KOPT-K1 (cell line): ENCODE data around the gene PCNX2.

ENCODE experiments used
- H3K27ac ChIP-seq: fragments of 200-600 bp; sonication (generic); 2 replicates; pipeline ENCODE4 v1.5.1; 2016; ENCODE audit warnings: antibody characterized with exemption, mild to moderate bottlenecking, low read depth, low read length; ENCODE audit not compliant: poor library complexity, severe bottlenecking
- H3K36me3 ChIP-seq: fragments of 200-600 bp; sonication (generic); 2 replicates; pipeline ENCODE4 v1.5.1; 2017; ENCODE audit warnings: antibody characterized with exemption, mild to moderate bottlenecking, low read length, moderate library complexity; ENCODE audit not compliant: insufficient read depth
- H3K9me3 ChIP-seq: fragments of 200-600 bp; sonication (generic); 2 replicates; pipeline ENCODE4 v1.5.1; 2017; ENCODE audit warnings: antibody characterized with exemption, low read length, mild to moderate bottlenecking; ENCODE audit not compliant: insufficient read depth, poor library complexity, severe bottlenecking

Gene PCNX2

GRCh38 chr1:232965124-232965911 lies 330.2 kb downstream of the PCNX2 start:
- no peaks in the 10 kb centered on the region for H3K9me3 ChIP-seq
- peak overlapping the region; percentile 3 for H3K27ac ChIP-seq
- H3K36me3 ChIP-seq: peaks cover 66% of the 10 kb centered on the region

DNA sequence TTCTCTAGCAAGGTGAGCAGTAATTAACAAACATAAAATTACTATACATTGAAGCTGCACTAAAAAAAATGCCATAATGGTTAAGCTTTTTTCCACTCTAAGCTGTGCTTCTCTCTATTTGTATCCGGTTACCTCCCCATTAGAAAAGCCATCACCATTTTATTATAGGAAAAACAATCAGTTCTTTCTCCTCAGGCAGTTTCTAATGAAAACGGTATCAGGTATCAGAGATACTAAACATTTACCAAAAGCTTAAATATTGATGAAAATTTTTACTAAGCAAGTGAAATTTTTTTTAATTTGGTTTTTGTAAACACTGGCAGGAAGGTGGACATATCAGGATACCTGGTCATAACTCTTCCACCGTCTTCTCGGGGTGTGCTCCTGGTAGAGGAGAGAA lies 330.9 kb downstream of the PCNX2 start:
- H3K27ac ChIP-seq: no peak overlapping the region
- H3K9me3 ChIP-seq: no peaks in the 10 kb centered on the region
- peaks cover 63% of the 10 kb centered on the region for H3K36me3 ChIP-seq

GRCh38 chr1:232962761-232963745 lies 332.5 kb downstream of the PCNX2 start:
- peak overlapping the region; percentile 1 for H3K27ac ChIP-seq
- peaks cover 73% of the 10 kb centered on the region for H3K36me3 ChIP-seq
- peaks cover 12% of the 10 kb centered on the region for H3K9me3 ChIP-seq

- Histone ChIP-seq H3K36me3 (peaks cover 55% of the 10 kb centered on the region), H3K9me3 (peaks cover 18% of the 10 kb centered on the region), H3K27ac (no peak overlapping the region)
Observed at GRCh38 chr1:232958067-232958466, 337.5 kb downstream of the PCNX2 start.

- peaks cover 45% of the 10 kb centered on the region for H3K36me3 ChIP-seq
- H3K9me3 ChIP-seq: peaks cover 18% of the 10 kb centered on the region
Observed at GRCh38 chr1:232956081-232956480, 339.4 kb downstream of the PCNX2 start.

DNA sequence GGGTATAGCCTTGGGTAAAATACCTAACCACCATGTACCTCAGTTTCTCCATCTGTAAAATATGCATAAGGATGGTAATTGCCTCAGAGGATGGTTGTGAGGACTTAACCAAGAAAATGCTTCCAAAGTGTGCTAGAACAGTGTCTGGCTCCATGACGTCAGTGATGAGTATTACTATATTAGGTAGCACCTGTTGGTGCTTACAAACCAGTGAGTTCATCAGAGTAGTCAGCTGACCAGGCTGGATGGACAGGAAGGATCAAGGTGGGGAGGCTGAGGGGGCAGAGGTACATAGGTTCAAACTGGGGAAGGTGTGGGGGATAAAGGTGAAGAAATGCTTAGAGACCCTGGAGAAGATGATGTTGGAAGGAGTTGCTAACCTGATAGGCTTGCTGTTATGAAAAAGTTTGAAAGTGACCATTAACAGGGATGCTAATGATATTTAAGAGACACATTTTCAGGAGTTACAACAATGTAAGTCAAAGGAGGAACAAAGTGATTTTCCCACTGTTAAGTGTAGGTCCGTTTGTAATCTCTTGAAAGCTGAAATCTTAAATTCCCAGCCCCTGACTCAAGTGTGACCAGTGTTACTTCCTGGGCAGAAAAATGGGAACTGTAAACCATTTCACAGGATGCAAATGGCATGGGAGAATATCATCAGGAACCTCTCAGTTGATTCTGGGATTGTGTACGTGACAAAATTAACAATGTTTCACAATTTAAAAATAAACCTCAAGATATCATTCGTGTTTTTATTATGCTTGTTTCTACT lies 340.7 kb downstream of the PCNX2 start:
- Histone ChIP-seq H3K9me3 (peaks cover 18% of the 10 kb centered on the region), H3K27ac (no peak overlapping the region), H3K36me3 (peaks cover 40% of the 10 kb centered on the region)

More at GRCh38 chr1:232956081-232956480, 339.4 kb downstream of the PCNX2 start:
- no peak overlapping the region for H3K27ac ChIP-seq

DNA sequence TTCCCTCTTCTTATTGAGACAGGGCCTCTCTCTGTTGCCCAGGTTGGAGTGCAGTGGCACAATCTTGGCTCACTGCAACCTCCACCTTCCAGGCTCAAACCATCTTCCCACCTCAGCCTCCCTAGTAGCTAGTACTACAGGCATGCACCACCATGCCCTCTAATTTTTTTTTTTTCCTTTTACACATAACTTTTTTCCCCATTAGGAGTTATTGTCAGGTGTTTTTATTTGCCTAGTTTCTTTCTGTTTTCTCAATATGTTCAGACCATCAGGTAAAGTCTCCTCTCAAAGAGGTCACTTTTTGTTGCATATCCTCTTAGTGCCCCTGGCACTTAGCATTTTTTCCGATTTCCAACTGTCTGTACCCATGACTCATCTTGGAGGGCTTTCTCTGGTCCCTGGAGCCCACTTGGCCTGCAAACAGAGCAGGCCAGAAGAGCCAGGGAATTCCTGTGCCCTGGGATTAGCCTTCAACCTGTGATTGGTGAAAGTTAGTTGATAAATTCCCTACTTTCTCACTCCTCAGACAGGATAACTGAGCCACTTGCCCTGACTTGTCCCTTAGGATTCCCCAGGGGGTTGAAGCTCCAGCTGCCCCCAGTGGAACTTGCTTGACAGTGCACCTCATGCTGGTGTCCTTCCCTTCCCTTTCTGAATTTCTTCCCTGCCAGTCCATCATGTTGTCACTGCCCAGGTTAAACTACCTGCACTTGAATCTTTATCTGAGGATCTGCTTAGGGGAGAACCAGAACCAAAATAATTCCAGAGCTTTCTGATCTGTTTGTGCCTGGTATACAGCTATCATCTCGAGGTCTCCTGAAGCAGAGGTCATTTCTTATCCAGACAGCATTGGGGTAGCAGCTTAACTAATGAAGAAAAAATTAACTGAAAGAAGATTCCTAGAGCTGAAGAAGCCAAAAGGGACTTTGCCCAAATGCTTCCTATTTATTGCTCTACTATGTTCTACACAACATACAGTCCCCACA lies 342.7 kb downstream of the PCNX2 start:
- no peak overlapping the region for H3K27ac ChIP-seq

DNA sequence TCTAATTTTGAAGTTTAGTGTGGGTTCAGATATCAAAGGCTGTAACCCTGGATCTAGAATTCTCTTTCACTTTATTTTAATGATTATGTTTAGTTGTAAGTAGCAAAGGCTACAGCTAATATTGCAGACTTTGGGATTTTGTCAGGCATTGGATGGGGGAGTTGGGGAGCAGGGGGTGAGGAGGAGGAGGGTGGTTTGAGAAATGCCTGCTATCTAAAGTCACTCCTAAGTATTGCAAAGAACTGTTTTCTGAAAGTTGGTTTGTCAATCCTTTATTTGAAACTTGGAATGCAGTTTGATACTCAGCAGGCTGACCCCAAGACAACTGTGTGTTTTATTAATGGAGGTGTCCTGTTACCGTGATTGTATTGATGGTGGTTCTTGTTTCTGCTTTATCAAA lies 343.9 kb downstream of the PCNX2 start:
- peaks cover 11% of the 10 kb centered on the region for H3K36me3 ChIP-seq
- H3K9me3 ChIP-seq: no peaks in the 10 kb centered on the region
- peak overlapping the region; percentile 87 for H3K27ac ChIP-seq

More for the DNA sequence above, 342.7 kb downstream of the PCNX2 start:
- peaks cover 4% of the 10 kb centered on the region for H3K9me3 ChIP-seq
- peaks cover 22% of the 10 kb centered on the region for H3K36me3 ChIP-seq

GRCh38 chr1:232951180-232951579 lies 344.3 kb downstream of the PCNX2 start:
- Histone ChIP-seq H3K9me3 (no peaks in the 10 kb centered on the region), H3K27ac (peak overlapping the region; percentile 87), H3K36me3 (peaks cover 7% of the 10 kb centered on the region)

DNA sequence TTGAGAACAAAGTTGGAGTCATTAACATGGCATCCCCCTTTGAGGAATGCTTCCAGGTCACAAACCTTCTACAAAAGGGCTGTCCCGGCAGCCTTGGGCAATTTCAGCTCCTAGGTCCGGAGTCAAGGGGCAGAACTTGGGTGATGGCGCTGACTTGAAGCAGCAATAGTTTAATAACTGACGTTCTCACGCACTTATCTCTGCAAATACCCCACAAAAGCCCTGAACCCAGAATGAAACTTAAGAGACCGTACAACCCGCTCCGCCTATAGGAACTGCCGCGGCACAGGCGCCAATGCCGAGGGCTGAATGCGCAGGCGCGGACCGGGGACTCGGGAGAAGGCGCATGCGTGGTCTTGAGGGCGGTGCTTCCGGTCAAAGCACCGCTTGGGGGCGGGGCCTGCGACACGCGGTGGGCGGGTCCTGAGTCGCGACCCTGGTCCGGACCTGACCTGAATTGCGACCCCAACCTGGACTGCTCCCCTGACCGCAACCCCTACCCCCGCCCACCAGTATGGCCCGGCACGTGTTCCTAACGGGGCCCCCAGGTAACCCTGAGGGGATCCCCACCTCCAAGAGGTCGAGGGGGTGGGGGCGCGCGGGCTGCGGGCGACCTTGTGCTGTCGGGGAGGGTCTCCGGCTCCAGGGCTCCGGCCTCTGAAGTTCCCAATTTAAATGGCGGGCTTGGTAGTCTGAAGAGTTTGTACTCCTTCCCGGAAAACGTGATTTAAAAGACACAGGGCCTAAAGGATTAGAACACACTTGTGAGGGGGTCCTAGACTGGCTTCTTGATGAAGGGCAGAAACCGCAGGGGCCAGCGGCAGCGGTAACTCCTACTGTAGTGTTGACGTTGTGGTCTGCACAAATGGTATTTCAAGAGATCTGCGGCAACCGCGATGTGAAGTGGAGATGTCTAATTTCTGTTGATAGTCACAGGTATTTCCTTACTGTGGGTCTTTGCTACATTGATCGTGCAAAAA lies 345.0 kb downstream of the PCNX2 start, which contains the start of gene NTPCR:
Gene NTPCR, plus strand, starts transcription at position 415 of the 980 bp plus-strand sequence. Its CDS starts 100 bp downstream, at position 515.
- H3K27ac ChIP-seq: peak within 1 kb of the TSS; percentile 87
- no peaks in the 10 kb centered on the region for H3K9me3 ChIP-seq

DNA sequence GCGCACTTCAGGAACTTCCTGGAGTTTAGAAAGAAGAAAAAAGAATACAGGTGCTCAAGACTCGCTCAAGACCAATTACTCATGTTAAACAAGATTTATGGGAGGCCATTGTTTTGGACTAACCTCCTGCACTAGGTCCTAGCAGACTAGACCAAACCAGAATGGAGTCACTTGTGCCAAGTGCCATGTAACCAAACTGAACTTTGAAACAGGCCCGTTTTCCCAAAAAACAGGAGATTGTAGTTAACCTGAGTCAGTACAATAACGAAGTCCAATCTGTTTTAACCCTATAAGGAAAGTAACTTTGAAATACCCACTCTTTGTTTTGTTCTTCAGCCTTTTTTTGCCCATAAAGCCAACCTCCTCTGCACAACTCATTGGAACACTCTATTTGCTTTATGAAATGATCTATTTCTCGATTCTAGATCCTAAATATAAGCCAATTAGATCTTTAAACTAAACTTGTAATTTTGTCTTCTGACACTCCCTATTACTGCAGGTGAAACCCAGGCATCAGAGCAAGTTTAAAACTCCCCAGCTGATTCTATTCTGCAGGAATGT lies 345.8 kb downstream of the PCNX2 start:
- H3K9me3 ChIP-seq: no peaks in the 10 kb centered on the region
- H3K36me3 ChIP-seq: no peaks in the 10 kb centered on the region; the same call in 1 of the 2 replicates
- peak overlapping the region; percentile 87 for H3K27ac ChIP-seq

More for the DNA sequence above, 345.0 kb downstream of the PCNX2 start, which contains the start of gene NTPCR:
- H3K36me3 ChIP-seq: peaks cover under 1% of the 10 kb centered on the region; the same call in 1 of the 2 replicates

DNA sequence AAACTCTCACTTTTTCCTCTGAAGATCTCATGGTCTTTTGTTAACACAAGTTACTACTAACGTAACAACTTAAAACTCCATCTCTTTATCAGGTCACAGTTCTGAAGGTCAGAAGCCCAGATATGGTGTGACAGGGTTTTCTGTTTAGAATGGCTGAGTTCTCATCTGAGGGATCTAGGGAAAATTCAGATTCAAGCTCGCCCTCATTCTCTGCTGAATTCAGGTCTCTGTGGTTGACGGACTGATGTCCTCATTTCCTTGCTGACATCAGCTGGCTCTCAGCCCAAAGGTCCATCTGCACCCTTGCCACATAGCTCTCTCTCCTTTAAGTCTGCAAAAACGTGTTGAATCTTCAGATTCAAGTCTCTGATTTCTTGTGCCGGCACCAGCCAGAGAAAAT lies 351.2 kb downstream of the PCNX2 start:
- H3K9me3 ChIP-seq: no peaks in the 10 kb centered on the region
- peak overlapping the region; percentile 12 for H3K27ac ChIP-seq
- H3K36me3 ChIP-seq: no peaks in the 10 kb centered on the region
